Measurements from ENCODE around the gene TUT7. TPM values are rescaled to one million over a fixed set of nuclear protein-coding genes. Genes with fewer than 3 reads are reported as not detected.
A peak's percentile ranks its signal among the peaks of the same experiment; 100 is the strongest.

TUT7 gene
- total RNA-seq, 1 donor from 2014 or later: 24.5 TPM

GRCh38 chr9:86279839-86280238 is 74.4 kb downstream of the TUT7 start:
- peak overlapping the region; percentile 91 for H3K4me3 Mint-ChIP-seq (ENCODE audit: low read depth)
- peaks cover 3% of the 10 kb centered on the region for H3K36me3 Mint-ChIP-seq (ENCODE audit: insufficient read depth)
- H3K9me3 Mint-ChIP-seq (ENCODE audit: low read depth): no peaks in the 10 kb centered on the region
- DNase-seq (ENCODE audit: low spot score, unreplicated experiment): no peak
- H3K27ac Mint-ChIP-seq: peak overlapping the region; percentile 79
- H3K4me1 Mint-ChIP-seq (ENCODE audit: low read depth): peaks cover 34% of the 10 kb centered on the region
- TF ChIP-seq, protein P1, sequence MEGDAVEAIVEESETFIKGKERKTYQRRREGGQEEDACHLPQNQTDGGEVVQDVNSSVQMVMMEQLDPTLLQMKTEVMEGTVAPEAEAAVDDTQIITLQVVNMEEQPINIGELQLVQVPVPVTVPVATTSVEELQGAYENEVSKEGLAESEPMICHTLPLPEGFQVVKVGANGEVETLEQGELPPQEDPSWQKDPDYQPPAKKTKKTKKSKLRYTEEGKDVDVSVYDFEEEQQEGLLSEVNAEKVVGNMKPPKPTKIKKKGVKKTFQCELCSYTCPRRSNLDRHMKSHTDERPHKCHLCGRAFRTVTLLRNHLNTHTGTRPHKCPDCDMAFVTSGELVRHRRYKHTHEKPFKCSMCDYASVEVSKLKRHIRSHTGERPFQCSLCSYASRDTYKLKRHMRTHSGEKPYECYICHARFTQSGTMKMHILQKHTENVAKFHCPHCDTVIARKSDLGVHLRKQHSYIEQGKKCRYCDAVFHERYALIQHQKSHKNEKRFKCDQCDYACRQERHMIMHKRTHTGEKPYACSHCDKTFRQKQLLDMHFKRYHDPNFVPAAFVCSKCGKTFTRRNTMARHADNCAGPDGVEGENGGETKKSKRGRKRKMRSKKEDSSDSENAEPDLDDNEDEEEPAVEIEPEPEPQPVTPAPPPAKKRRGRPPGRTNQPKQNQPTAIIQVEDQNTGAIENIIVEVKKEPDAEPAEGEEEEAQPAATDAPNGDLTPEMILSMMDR (IDR thresholded peaks at IDR 0.05; ENCODE audit: unreplicated experiment): no peak
- peaks cover 5% of the 10 kb centered on the region for H3K27me3 Mint-ChIP-seq

- H3K27me3 Mint-ChIP-seq: no peaks in the 10 kb centered on the region
- H3K4me3 Mint-ChIP-seq (ENCODE audit: low read depth): no peak overlapping the region
- no peak for DNase-seq (ENCODE audit: low spot score, unreplicated experiment)
- TF ChIP-seq, protein P1 (IDR thresholded peaks at IDR 0.05; ENCODE audit: unreplicated experiment): no peak
- no peak overlapping the region for H3K27ac Mint-ChIP-seq
- H3K4me1 Mint-ChIP-seq (ENCODE audit: low read depth): peaks cover 34% of the 10 kb centered on the region
- H3K9me3 Mint-ChIP-seq (ENCODE audit: low read depth): no peaks in the 10 kb centered on the region
- H3K36me3 Mint-ChIP-seq (ENCODE audit: insufficient read depth): peaks cover 15% of the 10 kb centered on the region
Observed at GRCh38 chr9:86277072-86277471, 77.1 kb downstream of the TUT7 start.

DNA sequence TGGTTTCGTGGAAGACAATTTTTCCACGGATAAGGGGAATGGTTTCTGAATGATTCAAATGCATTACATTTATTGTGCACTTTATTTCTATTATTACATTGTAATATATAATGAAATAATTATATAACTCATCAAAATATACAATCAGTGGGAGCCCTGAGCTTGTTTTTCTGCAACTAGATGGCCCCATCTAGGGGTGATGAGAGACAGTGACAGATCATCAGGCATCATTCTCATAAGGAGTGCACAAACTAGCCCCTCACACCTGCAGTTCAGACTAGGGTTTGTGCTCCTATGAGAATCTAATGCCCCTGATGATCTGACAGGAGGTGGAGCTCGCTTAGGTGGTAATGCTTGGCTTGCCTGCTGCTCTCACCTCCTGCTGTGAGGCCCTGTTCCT is 78.2 kb downstream of the TUT7 start:
- no peak for DNase-seq (ENCODE audit: low spot score, unreplicated experiment)
- no peak overlapping the region for H3K27ac Mint-ChIP-seq
- no peak overlapping the region for H3K4me3 Mint-ChIP-seq (ENCODE audit: low read depth)
- H3K4me1 Mint-ChIP-seq (ENCODE audit: low read depth): peaks cover 29% of the 10 kb centered on the region
- H3K27me3 Mint-ChIP-seq: no peaks in the 10 kb centered on the region
- H3K9me3 Mint-ChIP-seq (ENCODE audit: low read depth): no peaks in the 10 kb centered on the region
- peaks cover 25% of the 10 kb centered on the region for H3K36me3 Mint-ChIP-seq (ENCODE audit: insufficient read depth)
- TF ChIP-seq, protein P1 (IDR thresholded peaks at IDR 0.05; ENCODE audit: unreplicated experiment): no peak

- Mint-ChIP-seq H3K36me3 (ENCODE audit: insufficient read depth) (peaks cover 25% of the 10 kb centered on the region), H3K4me1 (ENCODE audit: low read depth) (peaks cover 22% of the 10 kb centered on the region), H3K27me3 (no peaks in the 10 kb centered on the region), H3K27ac (no peak overlapping the region), H3K4me3 (ENCODE audit: low read depth) (no peak overlapping the region), H3K9me3 (ENCODE audit: low read depth) (no peaks in the 10 kb centered on the region)
- TF ChIP-seq, protein P1 (IDR thresholded peaks at IDR 0.05; ENCODE audit: unreplicated experiment): no peak
- no peak for DNase-seq (ENCODE audit: low spot score, unreplicated experiment)
Observed at GRCh38 chr9:86274821-86275643, 79.2 kb downstream of the TUT7 start.

- Mint-ChIP-seq H3K4me3 (ENCODE audit: low read depth) (no peak overlapping the region), H3K27me3 (no peaks in the 10 kb centered on the region), H3K27ac (peak overlapping the region; percentile 70), H3K9me3 (ENCODE audit: low read depth) (no peaks in the 10 kb centered on the region), H3K36me3 (ENCODE audit: insufficient read depth) (peaks cover 29% of the 10 kb centered on the region), H3K4me1 (ENCODE audit: low read depth) (peaks cover 6% of the 10 kb centered on the region)
- DNase-seq (ENCODE audit: low spot score, unreplicated experiment): no peak
- TF ChIP-seq, protein P1 (IDR thresholded peaks at IDR 0.05; ENCODE audit: unreplicated experiment): no peak
Observed at GRCh38 chr9:86272221-86272620, 82.0 kb downstream of the TUT7 start.

Measured in progenitor cell of endocrine pancreas (in vitro differentiated cells).